ACHN (cell line): Measurements from ENCODE around the gene ITPR3.

Experiments
- DNase-seq: peaks from one replicate; pipeline ENCODE4 v3.0.0-alpha.2; 2015
- in situ Hi-C: cut with HindIII; loops from 2 replicates; pipeline ENCODE4 v1.10.0; 2017; ENCODE audit warnings: low sequenced_read_pairs, low pct_ligation_motif_present, low pct_unique_long_range_greater_than_20kb

Gene ITPR3

GRCh38 chr6:33719326-33719987 lies 98.3 kb downstream of the ITPR3 start:
- in situ Hi-C loops = no loop called here
- DNase-seq = no peak

DNA sequence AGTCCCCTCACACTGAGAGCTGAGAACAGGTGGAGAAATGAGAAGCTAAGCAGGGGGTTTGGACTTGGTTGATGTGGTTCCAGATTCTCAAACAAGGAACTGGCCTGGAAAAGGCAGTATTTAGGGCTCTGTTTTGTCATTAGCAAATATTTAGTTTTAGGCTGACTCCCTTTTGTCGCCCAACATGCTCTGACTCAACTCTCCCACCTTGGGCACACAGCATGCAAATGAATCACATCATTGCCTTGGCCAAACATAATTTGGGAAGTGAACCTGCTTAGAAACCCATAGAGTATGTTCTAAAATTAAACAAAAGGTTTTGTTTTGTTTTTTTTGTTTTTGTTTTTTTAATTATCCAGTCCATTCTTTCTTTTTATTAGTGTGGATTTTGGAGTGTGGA lies 99.9 kb downstream of the ITPR3 start:
- no peak for DNase-seq
- in situ Hi-C loops = no loop called here

- in situ Hi-C loops = no loop called here
- no peak for DNase-seq
Observed at GRCh38 chr6:33721508-33721907, 100.4 kb downstream of the ITPR3 start.

DNA sequence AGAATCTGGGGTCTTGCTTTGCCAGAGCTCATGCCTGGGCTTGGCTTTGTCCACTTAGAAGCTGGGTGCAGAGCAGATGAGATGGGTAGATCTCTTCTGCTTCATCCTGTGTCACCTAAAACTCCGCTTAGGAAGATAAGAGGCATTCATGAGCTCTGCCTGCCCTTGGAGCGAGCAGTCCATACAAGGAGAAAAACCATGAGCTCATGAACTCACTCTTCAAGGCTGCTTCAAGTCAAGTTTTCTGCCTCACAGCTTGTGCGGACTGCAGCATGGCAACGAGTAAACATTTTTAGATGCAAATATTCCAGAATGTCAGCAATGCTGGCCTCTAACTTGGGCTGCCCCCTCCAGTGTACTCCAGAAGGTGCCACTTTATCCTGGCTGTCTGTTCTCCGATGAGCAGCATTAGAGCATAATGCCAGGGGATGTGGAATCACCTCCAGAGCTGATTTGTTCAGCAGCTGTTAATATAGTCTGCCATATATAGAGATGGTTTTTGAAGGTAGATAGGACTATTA lies 101.0 kb downstream of the ITPR3 start:
- no peak for DNase-seq
- in situ Hi-C loops = no loop called here

GRCh38 chr6:33723371-33724085 lies 102.4 kb downstream of the ITPR3 start:
- in situ Hi-C loops = no loop called here

DNA sequence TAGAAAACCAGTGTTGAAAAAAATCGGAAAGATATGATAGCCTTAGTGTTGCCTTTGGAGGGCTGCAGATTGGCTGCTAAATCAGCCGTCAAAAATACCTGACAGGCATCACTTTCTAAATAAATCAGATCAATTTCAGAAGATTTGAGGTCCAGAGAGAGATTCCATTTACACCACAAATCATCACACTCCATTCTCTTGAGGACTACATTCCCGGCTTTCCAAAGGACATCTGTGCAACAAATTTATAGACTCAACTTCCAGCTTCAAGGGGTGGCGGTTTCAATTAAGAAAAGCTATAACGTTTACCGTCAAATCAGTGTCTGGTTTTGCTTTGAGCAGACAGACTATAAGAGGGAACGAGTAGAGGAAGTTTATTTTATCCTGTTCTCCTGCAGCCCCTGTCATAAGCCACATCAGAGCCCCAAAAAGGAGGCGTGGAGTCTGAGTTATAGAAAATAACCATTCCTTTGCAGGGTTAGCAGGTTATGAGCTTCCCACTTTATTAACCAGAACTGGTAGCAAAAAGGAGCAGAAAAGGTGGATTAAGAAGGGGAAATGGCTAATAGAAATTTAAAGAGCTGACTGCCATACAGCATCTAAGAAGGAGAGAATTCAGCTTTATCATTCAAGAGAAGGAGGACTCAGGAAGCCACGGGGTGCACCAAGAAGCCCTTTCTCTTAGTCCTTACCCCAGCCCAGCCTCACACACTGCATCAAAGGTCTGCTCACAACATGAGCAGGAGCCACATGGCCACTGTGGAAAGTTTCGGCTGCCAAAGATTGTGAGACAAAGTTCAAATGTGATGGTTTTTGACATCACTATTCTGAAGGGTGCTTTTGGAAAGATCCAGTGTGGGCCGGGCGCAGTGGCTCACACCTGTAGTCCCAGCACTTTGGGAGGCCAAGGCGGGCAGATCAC lies 103.2 kb downstream of the ITPR3 start:
- in situ Hi-C loops = no loop called here
- DNase-seq = no peak

More at GRCh38 chr6:33723371-33724085, 102.4 kb downstream of the ITPR3 start:
- no peak for DNase-seq

DNA sequence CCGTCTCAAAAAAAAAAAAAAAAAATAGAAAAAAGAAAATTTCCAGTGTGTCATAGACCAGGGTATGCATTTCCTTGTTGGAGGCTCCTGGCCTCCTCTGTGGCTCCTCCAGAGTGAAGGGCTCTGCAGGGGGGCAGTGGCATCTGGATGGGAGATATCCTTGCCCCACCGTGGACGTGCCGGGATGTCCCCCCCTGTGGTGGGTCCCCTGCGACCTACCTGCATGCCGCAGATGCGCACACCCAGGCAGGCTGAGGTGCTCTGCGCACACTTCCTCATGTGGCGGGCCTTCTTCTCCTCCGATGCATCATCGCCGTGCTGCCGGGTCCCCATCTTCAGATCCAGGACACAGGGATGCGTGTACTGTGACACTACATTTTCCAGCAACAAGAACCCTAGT lies 104.1 kb downstream of the ITPR3 start:
- in situ Hi-C loops = no loop called here

DNA sequence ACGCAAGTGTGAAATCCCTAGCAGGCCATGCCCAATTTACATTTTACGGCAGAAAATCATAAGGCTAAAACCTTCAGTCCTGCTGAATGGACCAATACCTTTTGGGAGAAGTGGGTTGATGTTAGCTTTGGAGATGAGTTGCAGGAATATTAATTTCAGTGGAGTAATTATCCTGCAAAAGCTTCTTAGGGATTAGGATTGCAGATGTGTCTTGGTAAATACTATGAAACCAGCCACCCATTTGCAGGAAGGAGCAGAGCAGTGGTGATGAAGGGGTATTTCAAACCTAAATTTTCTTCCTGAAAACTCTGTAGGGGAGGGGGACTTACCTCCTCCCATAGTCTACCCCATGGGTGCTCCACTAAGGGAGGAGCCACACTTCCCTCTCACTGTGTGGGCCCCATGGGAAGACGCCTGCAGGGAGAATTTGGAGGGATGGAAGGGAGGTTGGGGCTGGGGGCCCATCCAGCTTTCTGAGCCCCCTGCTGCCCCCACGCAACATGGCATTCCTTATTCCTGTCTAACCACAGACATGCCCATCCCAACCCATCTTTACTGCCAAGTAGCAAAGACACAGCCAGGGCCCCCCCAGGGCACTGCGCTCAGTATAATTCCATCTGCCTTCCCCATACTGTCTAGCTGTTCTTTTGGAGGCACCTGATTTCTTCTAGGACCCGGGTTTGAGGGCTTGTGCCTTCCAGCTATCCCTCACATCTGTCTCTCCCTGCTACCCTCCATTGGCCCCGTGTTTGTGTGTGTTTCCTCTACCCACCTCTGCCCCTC lies 105.0 kb downstream of the ITPR3 start:
- in situ Hi-C loops = no loop called here
- no peak for DNase-seq

More for the DNA sequence above, 104.1 kb downstream of the ITPR3 start:
- DNase-seq = no peak

DNA sequence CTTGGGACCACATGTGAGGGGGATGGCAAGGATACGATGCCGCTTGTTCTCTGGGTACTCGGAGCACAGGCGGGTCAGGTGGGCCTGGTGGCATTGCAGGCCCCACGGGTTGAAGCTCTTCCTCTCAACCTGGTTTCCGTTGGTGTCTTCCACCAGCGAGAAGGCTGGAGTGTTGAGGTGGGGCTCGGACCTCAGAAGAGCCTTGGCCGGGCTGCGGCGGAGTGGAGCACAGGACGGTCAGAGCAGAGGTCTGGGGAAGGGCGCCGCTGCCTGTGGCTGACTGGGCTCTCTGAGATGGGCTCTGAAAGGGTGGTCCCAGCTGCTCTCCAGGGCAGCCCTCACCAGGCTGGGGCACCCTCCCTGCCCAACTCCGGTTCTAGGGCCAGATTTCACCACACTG lies 105.6 kb downstream of the ITPR3 start:
- in situ Hi-C loops = no loop called here
- no peak for DNase-seq

GRCh38 chr6:33727126-33727525 lies 106.0 kb downstream of the ITPR3 start:
- DNase-seq = no peak
- in situ Hi-C loops = no loop called here

GRCh38 chr6:33727932-33728331 lies 106.8 kb downstream of the ITPR3 start:
- in situ Hi-C loops = no loop called here
- no peak for DNase-seq

- in situ Hi-C loops = no loop called here
- no peak for DNase-seq
Observed at GRCh38 chr6:33728438-33728837, 107.3 kb downstream of the ITPR3 start.

- in situ Hi-C loops = no loop called here
- DNase-seq = no peak
Observed at GRCh38 chr6:33729059-33729458, 107.9 kb downstream of the ITPR3 start.

DNA sequence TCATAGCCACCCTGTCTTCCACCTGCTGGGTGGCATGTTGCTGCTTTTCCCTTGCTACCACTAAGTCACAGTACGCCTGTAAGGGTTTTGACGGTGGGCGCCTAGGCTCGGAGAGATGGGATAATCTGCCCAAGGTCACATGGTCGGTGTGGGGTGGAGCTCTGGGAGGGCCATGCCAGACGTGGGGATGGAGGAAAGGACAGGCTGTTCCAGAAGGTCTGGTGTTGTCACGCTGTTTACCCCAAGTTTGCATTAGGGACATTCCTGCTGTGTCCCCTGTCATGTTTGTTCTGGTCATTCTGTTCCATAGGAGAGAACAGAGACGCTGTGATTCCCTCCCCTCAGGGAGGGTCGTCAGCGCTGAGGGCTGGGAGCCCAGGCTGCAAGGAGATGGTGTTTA lies 109.5 kb downstream of the ITPR3 start:
- no peak for DNase-seq
- in situ Hi-C loops = no loop called here

DNA sequence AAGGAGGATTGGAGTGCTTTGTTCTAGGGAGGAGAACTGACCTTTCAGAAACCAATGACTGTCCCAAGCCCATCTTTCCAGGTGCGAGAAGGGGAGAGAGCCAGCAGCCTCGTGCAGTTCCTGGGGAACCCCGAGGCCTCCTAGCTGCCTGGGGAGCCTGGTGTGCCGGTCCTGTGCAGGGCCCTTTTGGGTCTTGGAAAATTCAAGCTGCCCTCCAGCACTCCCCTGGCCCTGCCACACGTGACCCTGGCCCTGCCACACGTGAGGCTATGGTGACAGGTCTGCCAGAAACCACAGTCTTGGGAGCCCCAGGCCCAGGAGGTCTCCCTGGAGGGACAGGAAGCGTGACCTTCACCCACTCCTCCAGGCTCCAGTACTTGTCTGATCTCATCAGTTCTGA lies 109.9 kb downstream of the ITPR3 start:
- DNase-seq = no peak
- in situ Hi-C loops = no loop called here

- in situ Hi-C loops = no loop called here
Observed at GRCh38 chr6:33731751-33732282, 110.7 kb downstream of the ITPR3 start.

GRCh38 chr6:33732385-33732784 lies 111.3 kb downstream of the ITPR3 start:
- DNase-seq = no peak
- in situ Hi-C loops = no loop called here

More at GRCh38 chr6:33731751-33732282, 110.7 kb downstream of the ITPR3 start:
- no peak for DNase-seq
